Measurements from ENCODE around the gene MCOLN3. TPM values are rescaled to one million over a fixed set of nuclear protein-coding genes. Genes with fewer than 3 reads are reported as not detected.

The MCOLN3 gene
- total and polyA plus RNA-seq, 5 experiments from 2014 or later = 0.08 to 0.51 TPM; not detected in 3

DNA sequence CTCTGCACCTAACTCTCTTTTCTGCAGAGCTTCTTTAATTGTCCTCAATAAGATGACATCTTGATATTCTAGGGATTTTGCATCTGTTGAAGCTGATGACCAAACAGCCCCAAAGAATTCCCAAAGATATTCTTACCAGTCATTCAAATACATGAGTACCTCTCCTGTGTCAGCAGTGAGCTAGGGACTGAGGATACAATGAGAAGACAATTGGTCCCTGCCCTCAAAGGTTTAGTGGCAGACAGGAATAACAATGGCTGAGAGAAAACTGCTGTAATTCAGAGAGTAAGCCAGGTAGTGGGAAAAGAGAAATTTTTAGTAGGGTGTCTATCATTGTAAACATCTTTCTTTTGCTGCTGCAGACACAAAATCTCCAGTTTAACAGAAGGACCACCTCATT lies 5.9 kb downstream of the MCOLN3 start:
- DNase-seq (no peak), ATAC-seq (no peak)
- POLR2A ChIA-PET = no interaction called here
- Mint-ChIP-seq H3K9me3 (no peaks in the 10 kb centered on the region), H3K27ac (no peak overlapping the region), H3K27me3 (peaks cover 20 to 57% (median 44%) of the 10 kb centered on the region in 5 donors), H3K4me1 (peaks cover 0 to 6% (median 2%) of the 10 kb centered on the region in 4 donors), H3K4me3 (no peak overlapping the region), H3K36me3 (peaks cover 0 to 3% (median 0%) of the 10 kb centered on the region in 3 donors)

DNA sequence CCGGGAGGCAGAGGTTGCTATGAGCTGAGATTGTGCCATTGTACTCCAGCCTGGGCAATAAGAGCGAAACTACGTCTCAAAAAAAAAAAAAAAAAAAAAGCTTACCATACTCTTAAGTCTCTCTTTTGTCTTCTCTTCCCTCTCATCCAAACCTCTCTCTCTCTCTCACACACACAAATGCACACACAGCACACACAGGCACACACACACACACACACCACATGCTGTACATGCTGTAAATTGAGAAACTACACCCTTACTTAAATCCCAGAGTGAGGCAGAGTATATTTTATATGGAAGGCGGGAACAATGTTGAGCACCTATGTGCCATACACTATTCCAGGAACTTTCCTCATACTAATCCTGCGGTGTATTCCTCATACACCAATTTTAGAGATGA lies 6.5 kb downstream of the MCOLN3 start:
- no peak overlapping the region for H3K4me3 Mint-ChIP-seq
- H3K36me3 Mint-ChIP-seq = peaks cover 0 to 3% (median 0%) of the 10 kb centered on the region in 3 donors
- peaks cover 14 to 57% (median 40%) of the 10 kb centered on the region in 5 donors for H3K27me3 Mint-ChIP-seq
- H3K27ac Mint-ChIP-seq = peak overlapping the region in 1 of 10 donors; percentile 26
- POLR2A ChIA-PET = interaction anchor here (0.6 kb wide), 1 partner anchor 547 kb away, joined by 4 read pairs; no protein-coding TSS in a partner anchor
- H3K9me3 Mint-ChIP-seq = no peaks in the 10 kb centered on the region
- DNase-seq = no peak
- ATAC-seq = no peak
- H3K4me1 Mint-ChIP-seq = no peaks in the 10 kb centered on the region

DNA sequence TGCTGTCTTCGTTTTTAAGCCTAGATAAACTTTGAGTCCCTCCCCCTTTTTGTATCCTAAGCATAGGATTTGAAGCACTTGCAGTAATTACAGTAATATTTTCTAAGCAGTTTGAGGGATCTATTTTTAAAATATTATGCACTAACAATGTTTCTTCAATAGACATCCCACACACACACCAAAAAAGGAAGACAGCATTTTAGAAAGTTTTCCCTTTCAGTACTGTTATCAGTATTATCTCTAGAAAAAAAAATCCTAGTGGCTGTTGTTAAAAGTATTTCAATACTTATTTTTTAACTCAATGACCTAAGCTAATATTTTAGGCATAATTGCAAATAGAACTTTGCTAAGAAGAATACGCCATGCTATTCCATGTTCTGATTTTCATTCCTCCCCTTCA lies 15.1 kb downstream of the MCOLN3 start:
- peaks cover 0 to 2% (median 0%) of the 10 kb centered on the region in 3 donors for H3K36me3 Mint-ChIP-seq
- H3K27ac Mint-ChIP-seq = no peak overlapping the region
- H3K9me3 Mint-ChIP-seq = no peaks in the 10 kb centered on the region
- POLR2A ChIA-PET = no interaction called here
- H3K4me3 Mint-ChIP-seq = no peak overlapping the region
- no peak for ATAC-seq
- H3K27me3 Mint-ChIP-seq = peaks cover 4 to 35% (median 13%) of the 10 kb centered on the region in 5 donors
- H3K4me1 Mint-ChIP-seq = no peaks in the 10 kb centered on the region
- no peak for DNase-seq

GRCh38 chr1:85030536-85030935 lies 17.8 kb downstream of the MCOLN3 start:
- Mint-ChIP-seq H3K27ac (no peak overlapping the region), H3K4me1 (peaks cover 7 to 16% (median 9%) of the 10 kb centered on the region in 4 donors), H3K27me3 (peaks cover 1 to 8% (median 2%) of the 10 kb centered on the region in 5 donors), H3K4me3 (no peak overlapping the region), H3K9me3 (no peaks in the 10 kb centered on the region), H3K36me3 (peaks cover 0 to under 1% (median 0%) of the 10 kb centered on the region in 3 donors)
- ATAC-seq = no peak
- POLR2A ChIA-PET = no interaction called here
- DNase-seq = no peak

- POLR2A ChIA-PET = interaction anchor here (0.6 to 1.8 kb wide), 2 partner anchors 84 to 230 kb away, joined by 3 to 29 read pairs; no protein-coding TSS in a partner anchor
- no peaks in the 10 kb centered on the region for H3K36me3 Mint-ChIP-seq
- ATAC-seq (no peak), DNase-seq (no peak)
- peaks cover 7 to 16% (median 9%) of the 10 kb centered on the region in 4 donors for H3K4me1 Mint-ChIP-seq
- no peak overlapping the region for H3K4me3 Mint-ChIP-seq
- H3K27ac Mint-ChIP-seq = peak overlapping the region in 4 of 10 donors; percentile 2 to 87 (median 70)
- H3K27me3 Mint-ChIP-seq = peaks cover 0 to 1% (median 0%) of the 10 kb centered on the region in 5 donors
- no peaks in the 10 kb centered on the region for H3K9me3 Mint-ChIP-seq
Observed at GRCh38 chr1:85028151-85028550, 20.1 kb downstream of the MCOLN3 start.

GRCh38 chr1:85027242-85027983 lies 20.9 kb downstream of the MCOLN3 start:
- Mint-ChIP-seq H3K27ac (peak overlapping the region; percentile 53 to 91 (median 80)), H3K36me3 (no peaks in the 10 kb centered on the region), H3K27me3 (peaks cover 0 to 1% (median 0%) of the 10 kb centered on the region in 5 donors), H3K4me1 (peaks cover 7 to 16% (median 9%) of the 10 kb centered on the region in 4 donors), H3K4me3 (peak overlapping the region in 9 of 10 donors; percentile 28 to 83 (median 62)), H3K9me3 (no peaks in the 10 kb centered on the region)
- POLR2A ChIA-PET = interaction anchor here (1.8 kb wide), 1 partner anchor 83 kb away, joined by 29 read pairs; no protein-coding TSS in a partner anchor
- peak in 5 of 10 donors; percentile 10 to 64 (median 49) for DNase-seq
- peak; percentile 94 to 96 for ATAC-seq

DNA sequence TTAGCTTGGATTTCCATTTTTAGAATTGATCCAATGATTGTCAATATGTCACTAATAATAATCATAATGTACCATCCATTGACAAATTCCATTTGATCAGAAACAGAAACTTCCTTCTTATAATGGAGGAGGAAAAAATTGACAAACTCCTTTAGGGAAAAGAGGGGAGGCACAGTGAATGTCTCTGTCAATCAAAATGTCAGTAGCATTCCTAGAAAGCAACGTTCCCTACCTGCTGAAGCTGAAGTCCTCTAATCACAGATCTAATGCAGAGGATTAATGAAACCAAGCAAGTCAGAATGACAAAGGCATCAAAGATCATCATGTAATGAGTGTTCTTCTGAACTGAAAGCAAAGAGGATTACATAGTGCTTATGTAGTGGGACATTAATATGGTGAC lies 22.4 kb downstream of the MCOLN3 start:
- H3K27ac Mint-ChIP-seq = peak overlapping the region in 5 of 10 donors; percentile 5 to 50 (median 18)
- peaks cover 0 to 1% (median 0%) of the 10 kb centered on the region in 5 donors for H3K27me3 Mint-ChIP-seq
- ATAC-seq = no peak

GRCh38 chr1:85024736-85025135 lies 23.6 kb downstream of the MCOLN3 start:
- H3K27me3 Mint-ChIP-seq = no peaks in the 10 kb centered on the region
- POLR2A ChIA-PET = no interaction called here
- no peaks in the 10 kb centered on the region for H3K36me3 Mint-ChIP-seq
- no peak overlapping the region for H3K27ac Mint-ChIP-seq
- no peak for ATAC-seq
- peaks cover 7 to 16% (median 9%) of the 10 kb centered on the region in 4 donors for H3K4me1 Mint-ChIP-seq
- no peaks in the 10 kb centered on the region for H3K9me3 Mint-ChIP-seq
- H3K4me3 Mint-ChIP-seq = no peak overlapping the region
- DNase-seq = no peak

More for the DNA sequence above, 22.4 kb downstream of the MCOLN3 start:
- DNase-seq = no peak
- Mint-ChIP-seq H3K4me1 (peaks cover 7 to 16% (median 9%) of the 10 kb centered on the region in 4 donors), H3K4me3 (no peak overlapping the region), H3K36me3 (no peaks in the 10 kb centered on the region), H3K9me3 (no peaks in the 10 kb centered on the region)
- POLR2A ChIA-PET = no interaction called here

DNA sequence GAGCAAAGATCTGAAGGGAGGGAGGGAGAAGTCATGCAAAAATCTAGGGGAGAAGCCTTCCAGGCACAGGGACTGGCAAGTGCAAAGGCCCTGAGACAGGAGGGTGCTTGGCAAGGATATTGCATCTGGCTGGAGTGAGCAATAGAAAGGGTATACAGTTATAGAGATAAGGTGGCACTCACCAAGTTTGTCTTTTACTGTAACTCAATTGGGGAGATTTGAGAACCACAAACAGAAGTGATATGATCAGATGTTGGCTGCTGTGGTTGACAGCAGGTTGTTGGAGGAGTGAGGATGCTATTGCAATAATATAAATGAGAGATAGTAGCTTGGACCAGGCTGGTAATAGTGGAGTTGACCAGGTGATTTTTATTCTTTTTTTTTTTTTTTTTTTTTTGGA lies 25.6 kb downstream of the MCOLN3 start:
- POLR2A ChIA-PET = interaction anchor here (0.7 kb wide), 1 partner anchor 10 kb away, joined by 9 read pairs; no protein-coding TSS in a partner anchor
- no peak overlapping the region for H3K4me3 Mint-ChIP-seq
- peaks cover 0 to 1% (median 0%) of the 10 kb centered on the region in 5 donors for H3K27me3 Mint-ChIP-seq
- DNase-seq (no peak), ATAC-seq (no peak)
- peaks cover 7 to 11% (median 8%) of the 10 kb centered on the region in 4 donors for H3K4me1 Mint-ChIP-seq
- H3K9me3 Mint-ChIP-seq = no peaks in the 10 kb centered on the region
- H3K36me3 Mint-ChIP-seq = no peaks in the 10 kb centered on the region
- H3K27ac Mint-ChIP-seq = no peak overlapping the region

- DNase-seq = no peak
- Mint-ChIP-seq H3K4me3 (no peak overlapping the region), H3K36me3 (no peaks in the 10 kb centered on the region), H3K27ac (no peak overlapping the region), H3K4me1 (no peaks in the 10 kb centered on the region), H3K27me3 (peaks cover 0 to 4% (median 0%) of the 10 kb centered on the region in 5 donors), H3K9me3 (no peaks in the 10 kb centered on the region)
- POLR2A ChIA-PET = no interaction called here
- ATAC-seq = no peak
Observed at GRCh38 chr1:85019994-85020393, 28.3 kb downstream of the MCOLN3 start.

DNA sequence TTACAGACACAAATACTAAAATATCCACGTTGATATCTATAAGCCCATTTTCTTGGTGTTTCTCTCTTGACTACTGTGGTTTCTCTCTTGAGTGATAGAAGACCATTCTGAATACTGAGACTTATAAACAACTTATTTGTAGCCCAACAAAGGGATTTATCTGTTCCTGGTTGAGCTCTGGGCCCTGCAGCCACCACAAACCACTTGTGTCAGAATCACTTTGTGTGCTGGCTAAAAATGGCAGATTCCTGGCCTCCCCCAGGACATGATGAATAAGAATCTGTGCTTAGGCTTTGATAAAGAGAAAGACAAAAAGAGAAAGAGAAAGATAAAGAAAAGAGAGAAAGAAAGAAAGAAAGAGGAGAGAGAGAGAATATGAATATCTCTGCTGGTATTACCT lies 32.5 kb downstream of the MCOLN3 start:
- Mint-ChIP-seq H3K27me3 (peaks cover 0 to 6% (median 0%) of the 10 kb centered on the region in 5 donors), H3K4me1 (no peaks in the 10 kb centered on the region), H3K9me3 (peaks cover 0 to 3% (median 0%) of the 10 kb centered on the region in 9 donors), H3K27ac (no peak overlapping the region), H3K4me3 (no peak overlapping the region), H3K36me3 (no peaks in the 10 kb centered on the region)
- DNase-seq (no peak), ATAC-seq (no peak)
- POLR2A ChIA-PET = no interaction called here

GRCh38 chr1:85005641-85006040 lies 42.7 kb downstream of the MCOLN3 start:
- Mint-ChIP-seq H3K27me3 (peaks cover 1 to 27% (median 11%) of the 10 kb centered on the region in 5 donors), H3K4me3 (peak overlapping the region in 9 of 10 donors; percentile 1 to 55 (median 46))
- peak in 2 of 10 donors; percentile 48 to 52 for DNase-seq

DNA sequence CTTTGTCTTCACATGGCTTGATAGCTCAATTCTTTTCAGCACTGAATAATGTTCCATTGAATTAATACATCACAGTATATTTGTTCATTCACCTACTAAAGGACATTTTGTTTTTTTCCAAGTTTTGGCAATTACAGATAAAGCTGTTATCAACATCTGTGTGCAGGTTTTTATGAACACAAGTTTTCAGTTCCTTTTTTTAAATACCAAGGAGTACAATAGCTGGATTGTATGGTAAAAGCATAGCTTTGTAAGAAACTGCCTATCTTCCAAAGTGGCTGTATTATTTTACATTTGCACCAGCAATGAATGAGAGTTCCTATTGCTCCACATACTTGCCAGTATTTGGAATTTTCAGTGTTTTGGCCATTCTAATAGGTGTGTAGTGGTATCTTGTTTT lies 46.6 kb downstream of the MCOLN3 start:
- ATAC-seq (no peak), DNase-seq (no peak)
- POLR2A ChIA-PET = no interaction called here
- H3K4me1 Mint-ChIP-seq = peaks cover 15 to 42% (median 30%) of the 10 kb centered on the region in 4 donors
- H3K27me3 Mint-ChIP-seq = peaks cover 3 to 23% (median 9%) of the 10 kb centered on the region in 5 donors
- peaks cover 7 to 40% (median 23%) of the 10 kb centered on the region in 9 donors for H3K9me3 Mint-ChIP-seq
- peaks cover 0 to 30% (median 17%) of the 10 kb centered on the region in 3 donors for H3K36me3 Mint-ChIP-seq
- H3K27ac Mint-ChIP-seq = no peak overlapping the region
- no peak overlapping the region for H3K4me3 Mint-ChIP-seq

More at GRCh38 chr1:85005641-85006040, 42.7 kb downstream of the MCOLN3 start:
- H3K27ac Mint-ChIP-seq = peak overlapping the region; percentile 7 to 89 (median 65)
- POLR2A ChIA-PET = interaction anchor here (0.7 kb wide), 1 partner anchor 61 kb away, joined by 3 read pairs; no protein-coding TSS in a partner anchor
- peaks cover 5 to 24% (median 14%) of the 10 kb centered on the region in 4 donors for H3K4me1 Mint-ChIP-seq
- H3K9me3 Mint-ChIP-seq = peaks cover 13 to 60% (median 29%) of the 10 kb centered on the region in 9 donors
- H3K36me3 Mint-ChIP-seq = peaks cover 0 to 37% (median 30%) of the 10 kb centered on the region in 3 donors
- ATAC-seq = peak in 1 of 2 donors; percentile 35

Measured in naive thymus-derived CD8-positive, alpha-beta T cell (primary cell).